GM20431 (cell line): ENCODE measurements around the gene SUGT1.

Experiments
- in situ Hi-C: fragments of 300-500 bp; cut with MseI, MboI; formaldehyde crosslinking; loops from one replicate; pipeline ENCODE4 v1.15.0; 2020; ENCODE audit warnings: low sequenced_read_pairs; ENCODE audit not compliant: unreplicated experiment

The SUGT1 gene

DNA sequence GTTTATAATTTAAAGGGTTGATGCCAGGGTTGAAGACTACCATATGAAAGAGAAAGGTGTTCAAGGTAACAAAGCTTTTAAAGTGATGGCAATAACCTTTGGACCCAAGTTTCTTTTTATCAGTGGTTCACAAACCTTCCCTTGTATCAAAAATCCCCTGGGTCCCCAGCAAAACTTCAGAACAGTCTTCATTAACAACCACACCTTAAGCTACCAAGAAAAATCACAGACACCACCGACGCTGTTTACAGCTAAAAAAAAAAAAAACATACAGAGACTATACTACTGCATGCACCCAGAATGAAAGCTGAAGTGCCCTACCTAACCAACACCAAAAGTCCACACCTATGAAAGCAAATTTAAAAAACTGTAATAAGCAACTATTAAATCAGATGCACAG lies 73.6 kb downstream of the SUGT1 start:
- in situ Hi-C loops: no loop called here

DNA sequence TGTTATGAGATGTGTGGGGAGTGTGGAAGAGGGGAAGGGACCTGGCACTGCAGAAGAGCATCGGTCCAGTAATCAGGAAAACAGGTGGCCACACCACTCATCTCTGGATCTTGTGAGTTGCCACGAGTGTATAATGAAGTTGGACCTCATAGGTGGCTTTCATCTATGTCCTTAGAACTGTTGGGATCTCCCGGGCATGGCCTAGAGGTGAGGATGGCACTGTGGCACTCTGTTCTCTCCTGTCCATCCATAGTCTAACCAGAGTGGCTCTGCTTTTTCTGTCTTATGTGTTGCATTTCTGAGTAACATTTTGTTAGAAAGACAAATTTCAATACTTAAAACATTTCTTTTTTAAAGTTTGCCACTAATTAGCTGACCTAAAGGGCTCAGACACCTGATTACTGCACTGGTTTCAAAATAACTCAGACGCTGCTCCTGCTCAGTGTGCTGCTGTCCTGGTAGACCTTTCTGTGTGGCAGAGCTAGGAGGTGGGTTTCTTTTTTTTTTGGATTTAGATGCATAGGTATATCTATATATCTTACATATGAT lies 81.5 kb downstream of the SUGT1 start:
- in situ Hi-C loops: no loop called here

DNA sequence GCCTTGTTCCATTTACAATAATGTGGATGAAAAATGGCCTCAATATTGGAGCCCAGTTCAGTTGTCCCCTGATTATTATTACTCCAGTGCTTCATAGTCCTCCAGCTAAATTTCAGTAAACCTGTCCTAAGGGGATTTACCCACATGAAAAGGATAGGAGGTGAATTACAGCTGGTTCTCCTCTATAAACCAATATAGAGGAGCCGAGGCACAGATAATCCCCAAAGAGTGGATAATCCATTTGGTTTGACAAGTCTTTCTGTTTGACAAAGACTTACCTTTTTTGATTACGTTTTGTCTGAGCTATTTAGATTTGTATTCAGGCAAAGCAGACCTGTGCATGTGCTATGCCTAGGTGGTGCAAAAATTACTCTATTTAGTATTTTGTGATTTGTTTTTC lies 84.3 kb downstream of the SUGT1 start:
- in situ Hi-C loops: no loop called here

DNA sequence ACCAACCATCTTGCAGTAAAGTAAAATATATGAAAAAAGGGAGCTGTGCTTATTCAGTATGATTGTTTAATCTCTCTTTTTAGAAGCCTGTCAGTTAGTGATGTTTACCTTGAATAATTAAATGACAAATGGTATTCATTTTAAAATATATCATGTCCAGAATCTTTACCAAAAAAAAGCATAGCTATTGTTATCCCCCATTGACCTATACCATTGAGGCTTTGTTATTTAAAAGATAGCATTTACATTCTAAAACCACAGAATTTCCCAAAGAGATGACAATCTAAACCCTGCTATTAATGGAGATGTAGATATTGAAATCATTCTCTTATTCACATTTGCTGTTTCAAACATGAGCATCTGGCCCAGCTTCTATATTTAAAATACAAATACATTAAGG lies 84.8 kb downstream of the SUGT1 start:
- in situ Hi-C loops: no loop called here

DNA sequence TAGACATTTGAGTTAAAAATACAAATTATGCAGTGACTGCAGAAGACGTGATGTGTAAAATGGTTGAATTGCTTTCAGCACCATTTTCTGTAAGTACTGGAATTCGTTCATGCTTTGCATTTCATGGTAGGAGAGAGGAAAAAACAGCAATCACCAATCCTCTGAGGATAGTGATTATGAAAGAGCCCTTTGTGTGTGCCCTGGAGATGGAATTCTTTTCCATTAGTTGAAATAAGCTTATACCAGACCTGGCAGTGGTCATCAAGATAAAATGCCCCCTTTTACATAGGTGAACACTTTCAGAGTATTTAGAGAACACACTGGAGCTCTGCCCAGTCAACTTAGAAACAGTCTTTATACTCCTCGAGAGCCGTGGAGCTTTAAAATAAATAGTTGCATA lies 85.3 kb downstream of the SUGT1 start:
- in situ Hi-C loops: no loop called here

DNA sequence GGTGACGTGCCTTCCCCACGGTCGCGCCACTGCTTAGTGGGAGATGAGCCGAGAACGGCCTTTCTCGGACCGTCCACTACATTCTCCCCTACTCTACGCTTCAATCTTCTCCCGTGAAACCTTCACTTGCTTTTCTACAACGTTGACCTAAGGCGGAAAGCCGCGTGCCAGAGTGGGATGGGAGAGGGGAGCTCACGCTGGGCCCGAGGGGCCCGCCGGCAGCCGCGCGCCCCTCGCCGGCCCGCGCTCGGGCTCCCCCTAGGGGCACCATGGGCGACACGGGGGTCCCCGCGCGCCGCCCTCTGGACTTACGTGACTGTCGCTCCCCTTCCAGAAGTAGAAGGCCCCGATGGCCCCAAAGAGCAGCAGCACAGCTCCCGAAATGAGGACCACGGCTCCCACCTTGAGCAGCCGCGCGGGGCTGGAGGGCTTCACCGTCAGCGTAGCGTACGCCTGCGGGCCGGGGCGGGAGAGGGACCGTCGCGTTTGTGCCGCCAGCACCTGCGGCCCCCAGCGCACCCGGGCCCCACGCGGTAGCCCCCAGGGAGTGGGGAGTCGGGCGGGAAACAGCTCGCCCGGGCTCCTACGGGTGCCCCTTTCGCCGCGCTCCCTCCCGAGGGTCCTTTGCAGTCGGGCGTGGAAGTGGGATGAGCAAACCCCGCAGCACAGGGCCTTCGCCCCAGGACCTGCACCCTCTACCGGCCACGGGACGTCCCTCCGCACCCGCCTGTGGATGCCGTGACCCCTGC lies 86.3 kb downstream of the SUGT1 start:
- in situ Hi-C loops: no loop called here

DNA sequence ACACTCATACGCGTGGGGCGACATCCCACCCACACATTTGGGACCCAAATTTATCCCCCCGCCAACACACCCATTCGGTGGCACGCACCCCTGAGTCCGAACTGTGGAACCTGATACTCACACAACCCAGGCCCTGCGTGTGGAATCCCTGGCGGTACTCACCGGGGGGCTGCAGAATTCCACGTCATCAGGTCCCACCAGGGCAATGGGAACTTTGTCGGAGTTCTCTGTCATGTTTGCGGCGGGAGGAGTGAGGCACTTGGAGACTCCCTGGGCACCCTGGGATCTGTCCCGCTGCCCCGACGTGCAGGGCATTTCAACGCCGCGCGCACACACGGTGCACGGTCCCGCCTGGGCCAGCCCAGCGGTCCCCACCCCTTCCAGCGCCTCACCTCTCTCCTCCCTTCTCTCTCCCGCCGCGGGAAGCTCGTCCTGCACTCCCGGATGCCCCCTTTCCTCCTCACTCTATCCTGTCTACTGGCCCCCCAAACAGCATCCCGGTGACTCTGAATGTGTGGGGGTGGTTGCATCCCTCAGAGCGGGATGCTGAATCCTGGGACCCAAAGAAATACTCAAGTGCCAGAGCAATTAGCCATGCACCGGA lies 86.9 kb downstream of the SUGT1 start, which contains the start of gene CNMD:
Gene CNMD (minus strand): TSS at position 353 of the 604 bp plus-strand sequence. CDS start 119 bp downstream, at position 234.
- in situ Hi-C loops: no loop called here

DNA sequence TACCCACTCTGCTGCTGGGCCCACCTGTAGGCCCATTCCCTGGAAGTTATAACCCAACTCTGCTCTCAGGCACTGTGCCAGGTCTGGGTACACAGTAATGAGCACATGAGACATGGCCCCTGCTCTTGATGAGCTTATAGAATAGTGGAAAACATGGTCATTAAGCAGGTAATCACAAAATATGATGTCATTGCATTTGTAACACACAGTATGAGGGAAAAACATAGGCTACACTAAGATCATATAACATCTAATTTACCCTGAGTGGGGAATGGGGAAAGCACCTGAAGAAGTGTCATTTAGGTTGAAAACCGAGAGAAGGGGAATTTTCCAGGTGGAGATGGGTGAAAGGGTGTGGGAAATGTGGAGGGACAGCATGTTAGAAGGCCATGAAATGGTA lies 90.9 kb downstream of the SUGT1 start:
- in situ Hi-C loops: no loop called here

DNA sequence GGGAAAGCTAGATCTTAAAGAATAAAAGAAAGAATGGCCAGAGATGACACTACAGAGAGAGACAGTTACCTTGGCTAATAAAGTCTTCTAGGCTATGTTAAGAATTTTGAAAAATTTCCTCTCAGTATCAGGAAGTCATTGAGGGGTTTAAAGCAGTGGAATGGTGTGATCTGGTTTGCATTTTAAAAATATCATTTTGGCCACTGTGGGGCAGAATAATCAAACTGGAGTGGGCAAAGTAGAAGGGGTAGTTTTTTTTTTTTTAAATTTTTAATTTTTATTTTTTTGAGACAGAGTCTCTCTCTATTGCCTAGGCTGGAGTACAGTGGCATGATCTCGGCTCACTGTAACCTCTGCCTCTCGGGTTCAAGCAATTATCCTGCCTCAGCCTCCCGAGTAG lies 91.4 kb downstream of the SUGT1 start:
- in situ Hi-C loops: no loop called here

DNA sequence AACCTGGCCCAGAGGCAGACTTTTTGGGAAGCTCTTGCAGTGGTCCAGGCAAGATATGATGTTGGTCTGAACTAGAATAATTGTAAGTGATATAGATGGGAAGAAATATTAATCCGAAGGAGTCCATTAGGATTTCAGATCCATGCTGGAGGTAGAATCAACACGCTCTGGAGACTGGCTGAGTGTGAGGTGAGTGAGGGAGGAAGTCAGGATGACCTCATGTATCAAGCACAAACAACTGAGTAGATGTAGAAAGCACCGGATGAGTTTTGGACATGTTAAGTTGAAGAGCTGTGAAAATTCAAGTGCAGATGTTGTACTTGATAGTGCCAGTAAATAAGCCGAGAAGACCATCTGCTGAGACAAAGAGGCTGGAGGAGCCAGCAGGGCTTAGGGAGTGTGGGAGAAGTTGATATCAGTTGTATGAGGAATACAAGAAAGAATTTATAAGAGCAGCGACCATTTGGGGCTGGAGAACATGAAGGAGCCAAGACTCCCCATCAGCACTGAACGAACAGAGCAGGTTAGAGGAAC lies 92.3 kb downstream of the SUGT1 start:
- in situ Hi-C loops: no loop called here

DNA sequence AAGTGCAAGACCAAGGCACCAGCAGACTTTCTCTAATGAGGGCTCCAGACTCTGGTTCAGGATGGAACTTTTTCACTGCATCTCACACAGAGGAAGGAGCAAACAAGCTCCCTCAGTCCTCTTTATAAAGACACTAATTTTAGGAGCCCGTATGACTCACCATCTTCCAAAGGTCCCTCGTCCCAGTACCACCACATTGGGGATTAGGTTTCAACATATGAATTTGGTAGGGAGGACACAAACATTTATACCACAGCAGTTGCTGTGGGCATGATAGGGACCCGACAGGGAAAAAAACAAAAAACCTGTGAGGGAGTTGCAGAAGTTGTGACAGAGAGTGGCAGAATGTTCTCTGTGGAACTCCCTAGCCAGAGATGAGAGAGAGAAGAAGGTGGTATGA lies 93.5 kb downstream of the SUGT1 start:
- in situ Hi-C loops: no loop called here

DNA sequence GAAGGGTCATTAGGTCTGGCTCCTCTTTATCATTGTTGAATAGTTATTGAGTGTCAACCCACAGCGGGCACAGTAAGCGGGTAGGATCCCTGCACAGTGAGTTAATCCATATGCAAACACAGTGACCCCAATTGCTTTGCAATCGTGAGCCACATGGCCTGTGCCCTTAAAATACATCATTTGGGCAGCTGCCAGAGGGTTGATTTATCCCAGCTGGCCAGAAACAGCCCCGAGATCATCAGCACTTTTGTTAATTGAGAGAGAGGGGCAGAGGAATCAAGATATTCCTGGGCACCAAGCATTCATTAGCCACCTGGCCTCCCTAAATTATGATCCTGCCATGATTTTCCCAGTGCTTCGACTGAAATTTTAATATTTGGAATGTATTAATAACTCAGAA lies 96.8 kb downstream of the SUGT1 start:
- in situ Hi-C loops: no loop called here
